AG04449 (cell line): ENCODE measurements around the gene IL7R.

Experiments
- CTCF ChIA-PET: fragments of 350-600 bp; formaldehyde crosslinking; extraction: SDS; loops from one replicate; lab custom pipeline; 2021; ENCODE audit warnings: antibody characterized with exemption; lab: Yijun Ruan, JAX
- POLR2A ChIA-PET: fragments of 400-600, 350-600 bp; formaldehyde crosslinking; extraction: SDS; loops from one replicate; lab custom pipeline; 2020; ENCODE audit warnings: antibody characterized with exemption, inconsistent platforms; lab: Yijun Ruan, JAX
- DNase-seq: peaks from one replicate; pipeline ENCODE4 v3.0.0-alpha.2; 2010; ENCODE audit warnings: low read depth, low spot score
- H3K4me3 ChIP-seq: 2 replicates; pipeline ENCODE4 v1.5.1; 2011; ENCODE audit warnings: low read depth, mild to moderate bottlenecking, control low read depth, low read length
- TF ChIP-seq, protein P1 (sequence below): IDR thresholded peaks from one replicate; pipeline ENCODE4 v1.5.1; 2011; ENCODE audit warnings: mild to moderate bottlenecking, moderate library complexity, low read length, control low read depth, inconsistent platforms; ENCODE audit not compliant: insufficient read depth; ENCODE audit errors: missing control alignments

IL7R gene

DNA sequence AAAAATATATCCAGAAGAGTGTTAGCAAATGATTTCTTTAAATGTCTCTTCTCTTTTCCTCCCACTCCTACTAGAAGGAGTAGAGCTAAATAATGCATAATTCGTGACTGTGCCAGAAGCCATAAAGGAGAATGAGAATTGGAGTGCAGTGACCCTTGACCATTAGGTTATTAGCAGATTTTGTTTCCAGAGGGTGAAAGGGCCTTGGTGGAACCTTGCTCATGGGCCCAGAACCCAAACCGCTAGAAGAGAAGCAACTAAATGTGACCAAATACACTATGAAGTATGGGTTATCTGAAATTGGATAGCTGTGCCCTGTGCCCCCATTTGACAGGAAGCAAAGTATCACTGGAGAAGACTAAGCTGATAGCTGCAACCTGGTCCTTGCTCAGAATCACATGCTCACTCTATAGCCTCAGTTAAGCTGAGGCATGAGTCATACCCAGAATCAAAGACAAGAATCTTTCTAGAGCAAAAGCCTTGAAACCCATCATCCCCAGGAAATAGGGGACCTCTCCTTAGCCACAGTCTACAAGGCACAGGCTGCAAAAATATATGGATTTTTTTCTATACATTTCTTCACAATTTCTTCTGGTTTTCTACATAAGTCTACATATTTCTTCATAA, 45.5 kb downstream of the IL7R start:
- ChIA-PET CTCF (interaction anchor here (0.8 to 1.3 kb wide), 3 partner anchors 24 to 284 kb away, joined by 3 to 4 read pairs (median 4); no protein-coding TSS in a partner anchor), POLR2A (no interaction called here)
- H3K4me3 ChIP-seq = no peak overlapping the region
- no peak for DNase-seq
- TF ChIP-seq, protein P1, sequence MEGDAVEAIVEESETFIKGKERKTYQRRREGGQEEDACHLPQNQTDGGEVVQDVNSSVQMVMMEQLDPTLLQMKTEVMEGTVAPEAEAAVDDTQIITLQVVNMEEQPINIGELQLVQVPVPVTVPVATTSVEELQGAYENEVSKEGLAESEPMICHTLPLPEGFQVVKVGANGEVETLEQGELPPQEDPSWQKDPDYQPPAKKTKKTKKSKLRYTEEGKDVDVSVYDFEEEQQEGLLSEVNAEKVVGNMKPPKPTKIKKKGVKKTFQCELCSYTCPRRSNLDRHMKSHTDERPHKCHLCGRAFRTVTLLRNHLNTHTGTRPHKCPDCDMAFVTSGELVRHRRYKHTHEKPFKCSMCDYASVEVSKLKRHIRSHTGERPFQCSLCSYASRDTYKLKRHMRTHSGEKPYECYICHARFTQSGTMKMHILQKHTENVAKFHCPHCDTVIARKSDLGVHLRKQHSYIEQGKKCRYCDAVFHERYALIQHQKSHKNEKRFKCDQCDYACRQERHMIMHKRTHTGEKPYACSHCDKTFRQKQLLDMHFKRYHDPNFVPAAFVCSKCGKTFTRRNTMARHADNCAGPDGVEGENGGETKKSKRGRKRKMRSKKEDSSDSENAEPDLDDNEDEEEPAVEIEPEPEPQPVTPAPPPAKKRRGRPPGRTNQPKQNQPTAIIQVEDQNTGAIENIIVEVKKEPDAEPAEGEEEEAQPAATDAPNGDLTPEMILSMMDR = no peak

DNA sequence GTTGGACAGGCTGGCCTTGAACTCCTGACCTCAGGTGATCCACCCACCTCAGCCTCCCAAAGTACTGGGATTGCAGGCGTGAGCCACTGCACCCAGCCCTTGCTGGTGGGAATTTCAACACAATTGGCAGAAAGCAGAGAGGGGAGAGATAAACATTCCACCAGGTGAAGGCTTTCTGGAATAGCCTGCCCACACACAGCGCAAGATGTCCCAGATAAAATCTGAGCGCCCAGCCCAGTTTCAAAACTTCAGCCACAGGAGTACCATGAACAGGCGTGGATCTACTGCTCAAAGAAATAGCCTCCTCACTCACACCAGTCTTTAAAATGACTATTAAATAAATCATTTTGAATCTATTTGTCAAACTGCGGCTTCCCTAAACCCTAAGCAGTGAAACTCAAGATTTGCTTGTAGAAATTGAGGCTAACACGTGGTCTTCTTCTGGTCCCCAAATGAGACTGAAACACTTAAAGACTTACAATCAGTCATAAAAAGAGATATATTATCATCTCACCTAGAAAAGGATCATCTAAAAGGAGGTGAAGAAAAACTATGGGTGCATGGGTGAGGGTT, 47.0 kb downstream of the IL7R start:
- H3K4me3 ChIP-seq = no peak overlapping the region
- CTCF ChIA-PET = interaction anchor here (1.4 kb wide), 1 partner anchor 8 kb away, joined by 4 read pairs; no protein-coding TSS in a partner anchor
- TF ChIP-seq, protein P1 = no peak
- no peak for DNase-seq
- POLR2A ChIA-PET = no interaction called here

DNA sequence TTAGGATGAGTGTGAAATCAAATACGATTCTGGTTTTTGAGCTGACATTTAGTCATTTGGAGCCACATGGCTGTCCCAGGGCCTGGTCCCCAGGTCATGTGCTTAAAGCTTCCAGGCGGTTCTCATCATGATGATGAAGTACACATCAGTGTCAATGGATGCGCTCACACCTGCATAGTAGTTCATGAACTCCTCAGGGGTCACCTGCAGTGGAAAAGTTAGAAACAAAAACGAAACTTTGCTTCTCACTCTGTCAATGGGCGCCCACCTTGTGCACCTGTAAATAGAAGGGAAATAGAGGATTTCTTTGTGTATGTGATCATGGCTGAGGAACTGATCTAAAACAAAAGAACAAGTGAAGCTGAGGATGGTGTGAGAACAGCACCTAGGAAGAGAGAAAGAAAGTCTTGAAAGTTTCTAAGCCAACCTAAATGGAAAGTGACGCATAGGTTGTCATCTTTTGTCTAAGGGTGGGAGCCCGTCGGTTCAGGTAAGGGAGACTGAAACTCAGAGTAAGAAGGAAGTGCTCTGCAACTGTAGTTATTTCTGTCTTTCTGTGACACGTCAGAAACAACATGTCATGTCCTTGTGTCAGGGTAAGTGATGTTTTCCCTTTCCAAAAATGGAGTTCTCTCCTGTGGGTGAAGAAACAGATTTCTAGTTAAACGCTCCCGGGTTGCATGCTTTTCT, 47.9 kb downstream of the IL7R start:
- H3K4me3 ChIP-seq = no peak overlapping the region
- ChIA-PET POLR2A (no interaction called here), CTCF (interaction anchor here (1.4 kb wide), 1 partner anchor 9 kb away, joined by 4 read pairs; no protein-coding TSS in a partner anchor)
- no peak for DNase-seq
- TF ChIP-seq, protein P1 = no peak

DNA sequence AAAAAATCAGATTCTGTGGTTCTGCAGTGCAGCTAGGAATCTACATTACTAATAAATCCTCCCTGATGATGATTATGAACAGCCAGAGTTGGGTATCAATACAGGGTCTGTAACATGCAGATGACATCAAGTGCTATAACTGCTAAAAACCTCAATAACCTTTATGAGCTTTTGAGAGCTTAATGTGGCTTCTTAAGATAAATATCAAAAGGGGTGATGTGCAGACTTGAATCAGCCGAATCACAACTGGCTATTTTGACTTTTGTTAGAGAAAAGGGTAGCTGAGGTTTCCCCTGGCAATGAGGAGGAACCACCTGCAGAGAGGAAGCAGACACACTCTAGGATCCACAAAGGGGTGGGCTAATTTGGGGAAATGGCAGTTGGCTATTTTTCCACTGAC, 51.5 kb downstream of the IL7R start:
- TF ChIP-seq, protein P1 = no peak
- DNase-seq = no peak
- ChIA-PET POLR2A (no interaction called here), CTCF (interaction anchor here (1.7 kb wide), 1 partner anchor 17 kb away, joined by 5 read pairs; no protein-coding TSS in a partner anchor)
- no peak overlapping the region for H3K4me3 ChIP-seq

DNA sequence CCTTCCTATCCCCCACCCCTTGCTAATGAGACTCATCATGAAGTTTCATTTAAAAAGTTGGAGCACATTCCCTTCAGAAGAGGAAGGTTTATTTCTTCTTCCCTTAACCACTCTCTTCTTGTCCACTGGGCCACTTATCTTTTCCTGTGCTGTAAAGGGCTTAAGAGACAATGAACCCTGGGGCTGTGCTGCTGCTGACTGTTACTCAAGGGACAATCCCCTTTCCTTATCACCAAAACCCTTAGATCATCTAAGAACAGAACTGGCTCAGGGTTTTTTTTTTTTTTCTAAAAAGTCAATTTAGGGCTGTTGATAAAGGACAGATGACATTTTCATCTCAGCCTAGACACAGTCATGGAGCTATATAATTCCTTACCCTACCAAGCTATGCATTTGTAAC, 52.1 kb downstream of the IL7R start:
- ChIA-PET CTCF (interaction anchor here (1.7 kb wide), 1 partner anchor 16 kb away, joined by 5 read pairs; no protein-coding TSS in a partner anchor), POLR2A (no interaction called here)
- TF ChIP-seq, protein P1 = no peak
- DNase-seq = no peak
- H3K4me3 ChIP-seq = no peak overlapping the region

DNA sequence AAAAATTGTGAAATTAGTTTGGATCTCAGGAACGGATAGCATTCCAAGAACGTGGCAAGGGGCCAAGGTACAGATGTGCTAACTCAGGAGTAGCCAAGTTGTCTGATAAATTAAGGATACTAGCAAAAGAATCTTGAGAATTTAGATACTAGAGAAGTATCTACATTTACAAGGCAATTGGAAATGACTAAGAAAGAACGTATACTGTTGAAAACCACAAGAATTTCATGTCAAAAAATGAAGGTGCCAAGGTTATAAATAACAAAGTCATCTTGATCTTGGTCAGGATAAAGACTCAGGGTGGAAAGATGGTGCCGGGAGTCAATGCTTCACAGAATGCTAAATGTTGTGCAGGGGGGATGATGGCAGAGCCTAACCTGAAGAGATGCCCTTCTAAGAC, 62.5 kb downstream of the IL7R start:
- POLR2A ChIA-PET = no interaction called here
- CTCF ChIA-PET = interaction anchor here (1.0 to 1.3 kb wide), 2 partner anchors 139 to 268 kb away, joined by 3 to 6 read pairs; no protein-coding TSS in a partner anchor
- peak; percentile 91 for DNase-seq

More for the DNA sequence above, 62.5 kb downstream of the IL7R start:
- H3K4me3 ChIP-seq = no peak overlapping the region
- TF ChIP-seq, protein P1 = no peak
